GM12801 (cell line): Measurements from ENCODE around the gene DYRK1A.

Source experiments
- CTCF ChIP-seq: IDR thresholded peaks from one replicate; pipeline ENCODE4 v1.5.1; 2011; ENCODE audit warnings: control low read depth; ENCODE audit not compliant: insufficient read length; ENCODE audit errors: extremely low read depth

DYRK1A gene

GRCh38 chr21:37405629-37406028, 39.1 kb downstream of the DYRK1A start:
- no peak for TF ChIP-seq CTCF

- no peak for TF ChIP-seq CTCF
These were observed 41.3 kb downstream of the DYRK1A start for GRCh38 chr21:37407719-37408420.

- TF ChIP-seq CTCF: no peak
These were observed 42.1 kb downstream of the DYRK1A start for GRCh38 chr21:37408464-37409193.

DNA sequence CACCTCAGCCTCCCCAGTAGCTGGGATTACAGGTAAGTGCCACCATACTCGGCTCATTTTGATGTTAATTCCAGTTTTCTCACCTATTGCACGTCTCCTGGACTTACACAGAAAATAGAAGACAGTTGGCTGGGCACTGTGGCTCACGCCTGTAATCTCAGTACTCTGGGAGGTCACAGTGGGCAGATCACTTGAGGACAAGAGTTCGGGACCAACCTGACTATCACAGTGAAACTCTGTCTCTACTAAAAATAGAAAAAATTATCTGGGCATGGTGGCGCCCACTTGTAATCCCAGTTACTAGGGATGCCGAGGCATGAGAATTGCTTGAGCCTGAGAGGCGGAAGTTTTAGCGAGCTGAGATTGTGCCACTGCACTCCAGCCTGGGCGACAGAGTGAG, 44.1 kb downstream of the DYRK1A start:
- TF ChIP-seq CTCF: no peak

DNA sequence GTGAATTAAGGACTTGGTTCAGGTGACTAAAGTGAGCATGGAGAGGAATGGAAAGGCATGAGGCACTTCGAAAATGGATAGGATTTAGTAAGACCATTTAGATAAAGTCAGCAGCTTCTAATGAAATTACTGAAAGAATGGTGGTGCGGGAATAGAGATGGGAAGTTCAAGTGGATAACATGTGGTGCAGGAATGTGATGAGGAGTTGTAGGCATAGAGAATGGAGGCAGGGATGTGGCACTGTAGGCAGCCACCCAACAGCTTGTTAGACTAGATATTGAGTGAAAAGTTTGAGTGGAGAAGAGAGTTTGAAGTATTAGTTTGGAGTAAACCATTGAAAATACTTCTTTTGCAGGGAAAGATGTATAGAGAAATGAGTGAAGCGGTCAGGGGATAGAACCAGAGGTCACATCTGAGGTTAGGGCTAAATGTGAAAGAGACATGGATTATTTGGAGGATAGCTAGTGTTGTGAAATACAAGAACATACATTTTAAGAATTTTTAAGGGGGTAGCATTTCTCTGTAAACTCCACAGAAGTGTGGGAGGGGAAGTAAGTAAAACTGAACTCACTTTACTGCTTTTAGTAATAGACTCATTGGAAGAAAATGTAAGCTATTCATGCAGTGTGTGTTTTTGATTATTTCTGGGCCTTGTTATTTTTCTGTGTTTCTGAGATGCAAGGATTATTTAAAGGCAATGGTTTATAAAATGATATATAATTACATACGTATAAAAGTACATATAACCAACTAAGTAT, 46.2 kb downstream of the DYRK1A start:
- TF ChIP-seq CTCF: no peak

DNA sequence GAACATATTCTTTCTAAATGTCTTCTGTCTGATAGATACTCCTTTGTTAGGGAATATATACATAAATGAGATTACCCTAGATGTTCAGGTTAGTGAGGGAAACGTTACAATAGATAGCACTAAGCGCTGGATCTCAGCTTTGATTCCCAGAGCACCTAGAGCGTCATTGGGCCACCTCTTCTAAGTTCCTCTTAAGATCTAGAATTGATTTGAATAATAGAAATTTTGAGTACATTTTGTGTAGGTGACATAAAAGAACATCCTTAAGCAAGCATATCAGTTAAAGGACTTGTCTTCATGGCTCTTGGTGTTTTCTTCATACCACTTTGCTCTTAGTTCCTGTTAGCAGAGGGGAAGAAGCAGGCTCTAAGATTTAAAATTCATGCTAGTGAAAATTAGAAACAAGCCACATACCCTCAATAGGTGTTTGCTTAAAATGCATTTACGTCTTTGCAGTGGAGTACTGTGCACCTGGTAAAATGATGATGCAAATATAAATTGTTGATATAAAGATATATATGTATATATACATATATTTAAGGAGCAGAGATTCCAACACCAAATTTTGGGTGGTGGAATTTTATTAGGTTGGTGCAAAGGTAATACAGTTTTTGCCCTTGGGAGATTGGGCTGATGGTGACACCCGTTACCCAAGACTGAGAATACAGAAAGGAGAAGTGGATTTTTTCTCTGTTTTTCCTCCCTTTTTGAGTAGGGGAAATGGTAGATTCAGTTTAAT, 47.1 kb downstream of the DYRK1A start:
- TF ChIP-seq CTCF: no peak
